Epithelial cell of esophagus (primary cell): ENCODE measurements around the gene BLOC1S6.
"Not testable (repeated sequence)": the region's sequence is repeated elsewhere in the genome, so short reads cannot be mapped to it uniquely, and the experiment has no call there.

ENCODE experiments used
- DNase-seq: peaks from one replicate; pipeline ENCODE4 v3.0.0; 2010; ENCODE audit warnings: low read depth
- H3K4me3 ChIP-seq: 2 replicates; pipeline ENCODE4 v1.5.1; 2011; ENCODE audit warnings: mild to moderate bottlenecking, low read length, control low read depth
- CTCF ChIP-seq: IDR thresholded peaks from 2 replicates; pipeline ENCODE4 v1.5.1; 2011; ENCODE audit warnings: low read depth, mild to moderate bottlenecking, low read length, control low read depth, inconsistent platforms; ENCODE audit not compliant: insufficient read depth; ENCODE audit errors: missing control alignments

BLOC1S6 gene

GRCh38 chr15:45646220-45646619 lies 59.0 kb downstream of the BLOC1S6 start:
- no peak overlapping the region for H3K4me3 ChIP-seq
- TF ChIP-seq CTCF, result no peak
- peak; percentile 65 for DNase-seq

- no peak overlapping the region for H3K4me3 ChIP-seq
- no peak for DNase-seq
- no peak for TF ChIP-seq CTCF
These were observed 60.6 kb downstream of the BLOC1S6 start for GRCh38 chr15:45647828-45648227.

GRCh38 chr15:45648521-45649200 lies 61.5 kb downstream of the BLOC1S6 start:
- H3K4me3 ChIP-seq, result no peak overlapping the region
- peak; percentile 90 for DNase-seq
- no peak for TF ChIP-seq CTCF

- H3K4me3 ChIP-seq, DNase-seq: not testable (repeated sequence)
These were observed 62.8 kb downstream of the BLOC1S6 start for GRCh38 chr15:45650007-45650406.

- TF ChIP-seq CTCF, result no peak
- no peak for DNase-seq
- no peak overlapping the region for H3K4me3 ChIP-seq
These were observed 63.8 kb downstream of the BLOC1S6 start for GRCh38 chr15:45650889-45651525.

GRCh38 chr15:45653702-45654424 lies 66.7 kb downstream of the BLOC1S6 start:
- TF ChIP-seq CTCF, result no peak
- H3K4me3 ChIP-seq, result no peak overlapping the region

GRCh38 chr15:45654749-45655148 lies 67.6 kb downstream of the BLOC1S6 start:
- no peak overlapping the region for H3K4me3 ChIP-seq
- no peak for TF ChIP-seq CTCF

More at GRCh38 chr15:45653702-45654424, 66.7 kb downstream of the BLOC1S6 start:
- DNase-seq, result no peak

More at GRCh38 chr15:45654749-45655148, 67.6 kb downstream of the BLOC1S6 start:
- no peak for DNase-seq
